IMR-90 (cell line): Measurements from ENCODE around the gene PIAS1.

Experiments
- BHLHE40 ChIP-seq: fragments of 150-350 bp; IDR thresholded peaks from 2 replicates; pipeline ENCODE4 v1.6.1; 2016; ENCODE audit warnings: mild to moderate bottlenecking, low read depth, low read length
- CEBPB ChIP-seq: IDR thresholded peaks from 2 replicates; pipeline ENCODE4 v1.6.1; 2012; ENCODE audit warnings: low read depth, low read length, improper control_type of control experiment
- FOS ChIP-seq: fragments of 150-350 bp; IDR thresholded peaks from 2 replicates; pipeline ENCODE4 v1.6.1; 2016; ENCODE audit warnings: low read depth, low read length
- MAZ ChIP-seq: IDR thresholded peaks from 2 replicates; pipeline ENCODE4 v1.6.1; 2012; ENCODE audit warnings: low read depth, mild to moderate bottlenecking, low read length, improper control_type of control experiment, moderate library complexity, borderline replicate concordance
- MXI1 ChIP-seq: IDR thresholded peaks from 2 replicates; pipeline ENCODE4 v1.6.1; 2012; ENCODE audit warnings: low read depth, mild to moderate bottlenecking, low read length, moderate library complexity, borderline replicate concordance
- NFE2L2 ChIP-seq: fragments of 150-350 bp; IDR thresholded peaks from 2 replicates; pipeline ENCODE4 v1.6.1; 2016; ENCODE audit warnings: low read depth, mild to moderate bottlenecking, low read length
- POLR2A ChIP-seq: IDR thresholded peaks from 2 replicates; pipeline ENCODE4 v1.6.1; 2012; ENCODE audit warnings: mild to moderate bottlenecking, low read depth, low read length
- RAD21 ChIP-seq: IDR thresholded peaks from 2 replicates; pipeline ENCODE4 v1.6.1; 2012; ENCODE audit warnings: low read length, improper control_type of control experiment
- RCOR1 ChIP-seq: IDR thresholded peaks from 2 replicates; pipeline ENCODE4 v1.6.1; 2012; ENCODE audit warnings: mild to moderate bottlenecking, low read length, improper control_type of control experiment; ENCODE audit not compliant: insufficient replicate concordance
- SMC3 ChIP-seq: fragments of 150-350 bp; IDR thresholded peaks from 2 replicates; pipeline ENCODE4 v1.6.1; 2016; ENCODE audit warnings: low read depth, mild to moderate bottlenecking, antibody characterized with exemption, low read length, moderate library complexity
- TF ChIP-seq, protein P1 (sequence below): conservative IDR thresholded peaks from 2 replicates; pipeline ENCODE4 v1.5.1; 2012; ENCODE audit warnings: mild to moderate bottlenecking, low read depth, low read length, improper control_type of control experiment
- TF ChIP-seq, protein P2 (sequence below): fragments of 150-350 bp; IDR thresholded peaks from 2 replicates; pipeline ENCODE4 v1.6.1; 2016; ENCODE audit warnings: low read depth, mild to moderate bottlenecking, low read length, moderate library complexity, borderline replicate concordance
- TF ChIP-seq, protein P3 (sequence below): fragments of 150-350 bp; IDR thresholded peaks from 2 replicates; pipeline ENCODE4 v1.6.1; 2017; ENCODE audit warnings: mild to moderate bottlenecking, antibody characterized with exemption, low read length, low read depth

DNA sequence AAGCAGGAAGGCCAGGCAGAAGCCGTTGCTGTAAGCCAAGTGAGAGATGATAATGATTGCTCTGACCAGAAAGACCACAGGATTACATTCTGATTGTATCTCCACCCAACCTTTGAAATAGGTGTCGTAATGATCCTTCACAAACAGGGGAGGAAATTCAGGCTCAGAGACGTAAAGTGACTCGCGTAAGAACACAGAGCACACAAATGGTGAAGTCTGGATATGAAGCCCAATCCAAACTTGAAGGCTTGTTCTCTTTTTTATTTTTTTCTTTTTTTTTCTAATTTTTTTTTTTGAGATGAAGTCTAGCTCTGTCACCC is 25.3 kb upstream of the PIAS1 start:
- TF ChIP-seq RAD21 = no peak
- TF ChIP-seq, protein P1, sequence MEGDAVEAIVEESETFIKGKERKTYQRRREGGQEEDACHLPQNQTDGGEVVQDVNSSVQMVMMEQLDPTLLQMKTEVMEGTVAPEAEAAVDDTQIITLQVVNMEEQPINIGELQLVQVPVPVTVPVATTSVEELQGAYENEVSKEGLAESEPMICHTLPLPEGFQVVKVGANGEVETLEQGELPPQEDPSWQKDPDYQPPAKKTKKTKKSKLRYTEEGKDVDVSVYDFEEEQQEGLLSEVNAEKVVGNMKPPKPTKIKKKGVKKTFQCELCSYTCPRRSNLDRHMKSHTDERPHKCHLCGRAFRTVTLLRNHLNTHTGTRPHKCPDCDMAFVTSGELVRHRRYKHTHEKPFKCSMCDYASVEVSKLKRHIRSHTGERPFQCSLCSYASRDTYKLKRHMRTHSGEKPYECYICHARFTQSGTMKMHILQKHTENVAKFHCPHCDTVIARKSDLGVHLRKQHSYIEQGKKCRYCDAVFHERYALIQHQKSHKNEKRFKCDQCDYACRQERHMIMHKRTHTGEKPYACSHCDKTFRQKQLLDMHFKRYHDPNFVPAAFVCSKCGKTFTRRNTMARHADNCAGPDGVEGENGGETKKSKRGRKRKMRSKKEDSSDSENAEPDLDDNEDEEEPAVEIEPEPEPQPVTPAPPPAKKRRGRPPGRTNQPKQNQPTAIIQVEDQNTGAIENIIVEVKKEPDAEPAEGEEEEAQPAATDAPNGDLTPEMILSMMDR = no peak
- TF ChIP-seq POLR2A = no peak
- no peak for TF ChIP-seq RCOR1
- TF ChIP-seq MXI1 = no peak
- no peak for TF ChIP-seq BHLHE40
- TF ChIP-seq CEBPB = no peak
- TF ChIP-seq, protein P2, sequence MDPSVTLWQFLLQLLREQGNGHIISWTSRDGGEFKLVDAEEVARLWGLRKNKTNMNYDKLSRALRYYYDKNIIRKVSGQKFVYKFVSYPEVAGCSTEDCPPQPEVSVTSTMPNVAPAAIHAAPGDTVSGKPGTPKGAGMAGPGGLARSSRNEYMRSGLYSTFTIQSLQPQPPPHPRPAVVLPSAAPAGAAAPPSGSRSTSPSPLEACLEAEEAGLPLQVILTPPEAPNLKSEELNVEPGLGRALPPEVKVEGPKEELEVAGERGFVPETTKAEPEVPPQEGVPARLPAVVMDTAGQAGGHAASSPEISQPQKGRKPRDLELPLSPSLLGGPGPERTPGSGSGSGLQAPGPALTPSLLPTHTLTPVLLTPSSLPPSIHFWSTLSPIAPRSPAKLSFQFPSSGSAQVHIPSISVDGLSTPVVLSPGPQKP = no peak
- no peak for TF ChIP-seq NFE2L2
- TF ChIP-seq SMC3 = no peak
- TF ChIP-seq, protein P3, sequence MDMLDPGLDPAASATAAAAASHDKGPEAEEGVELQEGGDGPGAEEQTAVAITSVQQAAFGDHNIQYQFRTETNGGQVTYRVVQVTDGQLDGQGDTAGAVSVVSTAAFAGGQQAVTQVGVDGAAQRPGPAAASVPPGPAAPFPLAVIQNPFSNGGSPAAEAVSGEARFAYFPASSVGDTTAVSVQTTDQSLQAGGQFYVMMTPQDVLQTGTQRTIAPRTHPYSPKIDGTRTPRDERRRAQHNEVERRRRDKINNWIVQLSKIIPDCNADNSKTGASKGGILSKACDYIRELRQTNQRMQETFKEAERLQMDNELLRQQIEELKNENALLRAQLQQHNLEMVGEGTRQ = no peak
- TF ChIP-seq FOS = no peak
- TF ChIP-seq MAZ = no peak
